H1 (cell line): ENCODE measurements around the gene SLC22A3. TPM values are rescaled to one million over a fixed set of nuclear protein-coding genes. Genes with fewer than 3 reads are reported as not detected.

Experiments
- BACH1 ChIP-seq: IDR thresholded peaks from 2 replicates; pipeline ENCODE4 v1.6.1; 2012; ENCODE audit warnings: low read length, improper control_type of control experiment
- CHD2 ChIP-seq: IDR thresholded peaks from 2 replicates; pipeline ENCODE4 v1.6.1; 2012; ENCODE audit warnings: low read length, improper control_type of control experiment
- EP300 ChIP-seq, 2 experiments: IDR thresholded peaks; 1 replicate in 1 of 2; 2 replicates in 1 of 2; pipeline ENCODE4 v1.6.1; 2011 to 2012; ENCODE audit warnings: low read depth in 2 of 2, low read length in 2 of 2, mild to moderate bottlenecking in 2 of 2, borderline replicate concordance in 1 of 2, inconsistent platforms in 1 of 2, moderate library complexity in 1 of 2
- HDAC2 ChIP-seq, 2 experiments: fragments of 300-600 bp in 1 of 2; sonication (generic) in 1 of 2; IDR thresholded peaks; 2 replicates each; pipeline ENCODE4 v1.6.1; 2011 to 2012; ENCODE audit warnings: low read depth in 2 of 2, low read length in 2 of 2, mild to moderate bottlenecking in 2 of 2, moderate library complexity in 2 of 2, borderline replicate concordance in 1 of 2, inconsistent platforms in 1 of 2
- KDM5A ChIP-seq: fragments of 200-600 bp; IDR thresholded peaks from 2 replicates; pipeline ENCODE4 v1.7.1; 2012; ENCODE audit warnings: mild to moderate bottlenecking, low read length, inconsistent platforms, mixed read lengths
- NANOG ChIP-seq: IDR thresholded peaks from 2 replicates; pipeline ENCODE4 v1.6.1; 2011; ENCODE audit warnings: low read length, low read depth, mild to moderate bottlenecking, inconsistent platforms; ENCODE audit not compliant: insufficient read depth, poor library complexity, severe bottlenecking
- RFX5 ChIP-seq: IDR thresholded peaks from 2 replicates; pipeline ENCODE4 v1.6.1; 2011; ENCODE audit warnings: low read depth, low read length, improper control_type of control experiment, borderline replicate concordance
- SP1 ChIP-seq: IDR thresholded peaks from 2 replicates; pipeline ENCODE4 v1.6.1; 2011; ENCODE audit warnings: low read depth, low read length
- SP2 ChIP-seq: IDR thresholded peaks from 2 replicates; pipeline ENCODE4 v1.6.1; 2012; ENCODE audit warnings: mild to moderate bottlenecking, low read length, inconsistent platforms
- SRF ChIP-seq: IDR thresholded peaks from 2 replicates; pipeline ENCODE4 v1.6.1; 2011; ENCODE audit warnings: mild to moderate bottlenecking, low read depth, low read length, moderate library complexity
- SUZ12 ChIP-seq: fragments of 200-600 bp; sonication (generic); IDR thresholded peaks from 2 replicates; pipeline ENCODE4 v1.6.1; 2012; ENCODE audit warnings: mild to moderate bottlenecking, inconsistent platforms, low read length, moderate library complexity, mixed read lengths
- YY1 ChIP-seq: IDR thresholded peaks from 2 replicates; pipeline ENCODE4 v1.6.1; 2011; ENCODE audit warnings: low read depth, mild to moderate bottlenecking, low read length
- polyA plus RNA-seq, 7 experiments: library from polyadenylated mRNA; depleted of rRNA in 3 of 7; stranded (reverse) in 5 of 7; unstranded in 2 of 7; fragments of >200 nt in 5 of 7; fragments of 200-250 nt in 2 of 7; gene quantifications; 1 replicate in 5 of 7; 2 replicates in 1 of 7; 4 replicates in 1 of 7; pipeline versions ENCODE4 v1.2.1 to v1.2.3, GENCODE V29; 2011 to 2013; ENCODE audit warnings: missing spikeins in 2 of 7, mixed read lengths in 2 of 7
- total RNA-seq: library from RNA; stranded (reverse); fragmentation: NEBNext Ultra II Directional; extraction: Animal tissue kit (Norgen Biotek cat#: 25700); gene quantifications from 2 replicates; pipeline ENCODE4 v1.2.1, GENCODE V29; 2021
- TF ChIP-seq, protein P1 (sequence below): IDR thresholded peaks from 2 replicates; pipeline ENCODE4 v1.6.1; 2012; ENCODE audit warnings: inconsistent platforms
- TF ChIP-seq, protein P2 (sequence below), 3 experiments: IDR thresholded peaks; 1 replicate in 2 of 3; 2 replicates in 1 of 3; pipeline versions ENCODE4 v1.5.1 to v1.6.1; 2011; ENCODE audit warnings: low read length in 3 of 3, mild to moderate bottlenecking in 3 of 3, inconsistent platforms in 2 of 3, low read depth in 1 of 3, moderate library complexity in 1 of 3; ENCODE audit not compliant: insufficient read depth in 1 of 3; ENCODE audit errors: control extremely low read depth in 1 of 3

Gene SLC22A3
- total and polyA plus RNA-seq, 2 of the 8 experiments (the other 6 are each of a cell fraction or from before 2014, with no cell fraction given) = 1.0 to 2.9 TPM

GRCh38 chr6:160348223-160349019 is at the start of gene SLC22A3 (continued):
- TF ChIP-seq HDAC2 (IDR thresholded peaks at IDR 0.05; ENCODE audit: borderline replicate concordance in 1 of 2, low read depth in 2 of 2, low read length in 2 of 2) (peak in 1 of 2 experiments; percentile 46; a peak in 1 of 4 replicates), CHD2 (no peak), KDM5A (no peak), RFX5 (no peak), NANOG (no peak), SRF (no peak), BACH1 (0 out of 2 replicates have a peak, but pooled peaks have one; percentile 15), EP300 (IDR thresholded peaks at IDR 0.05; ENCODE audit: borderline replicate concordance in 1 of 2, low read depth in 2 of 2, low read length in 2 of 2) (no peak), SUZ12 (peak; percentile 74), YY1 (no peak), SP1 (no peak), SP2 (no peak)
- TF ChIP-seq, protein P1, sequence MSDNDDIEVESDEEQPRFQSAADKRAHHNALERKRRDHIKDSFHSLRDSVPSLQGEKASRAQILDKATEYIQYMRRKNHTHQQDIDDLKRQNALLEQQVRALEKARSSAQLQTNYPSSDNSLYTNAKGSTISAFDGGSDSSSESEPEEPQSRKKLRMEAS = peak; percentile 66; the same call in 1 of the 2 replicates
- TF ChIP-seq, protein P2, sequence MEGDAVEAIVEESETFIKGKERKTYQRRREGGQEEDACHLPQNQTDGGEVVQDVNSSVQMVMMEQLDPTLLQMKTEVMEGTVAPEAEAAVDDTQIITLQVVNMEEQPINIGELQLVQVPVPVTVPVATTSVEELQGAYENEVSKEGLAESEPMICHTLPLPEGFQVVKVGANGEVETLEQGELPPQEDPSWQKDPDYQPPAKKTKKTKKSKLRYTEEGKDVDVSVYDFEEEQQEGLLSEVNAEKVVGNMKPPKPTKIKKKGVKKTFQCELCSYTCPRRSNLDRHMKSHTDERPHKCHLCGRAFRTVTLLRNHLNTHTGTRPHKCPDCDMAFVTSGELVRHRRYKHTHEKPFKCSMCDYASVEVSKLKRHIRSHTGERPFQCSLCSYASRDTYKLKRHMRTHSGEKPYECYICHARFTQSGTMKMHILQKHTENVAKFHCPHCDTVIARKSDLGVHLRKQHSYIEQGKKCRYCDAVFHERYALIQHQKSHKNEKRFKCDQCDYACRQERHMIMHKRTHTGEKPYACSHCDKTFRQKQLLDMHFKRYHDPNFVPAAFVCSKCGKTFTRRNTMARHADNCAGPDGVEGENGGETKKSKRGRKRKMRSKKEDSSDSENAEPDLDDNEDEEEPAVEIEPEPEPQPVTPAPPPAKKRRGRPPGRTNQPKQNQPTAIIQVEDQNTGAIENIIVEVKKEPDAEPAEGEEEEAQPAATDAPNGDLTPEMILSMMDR (IDR thresholded peaks at IDR 0.05; ENCODE audit: control extremely low read depth in 1 of 3, insufficient read depth in 1 of 3, low read depth in 1 of 3, low read length in 3 of 3) = no peak
- TF ChIP-seq, all 59 proteins: peak for 13
